HCT116 (cell line): ENCODE measurements around the gene SEMA3F. TPM values are rescaled to one million over a fixed set of nuclear protein-coding genes. Genes with fewer than 3 reads are reported as not detected.

Source experiments
- ATAC-seq: fragments of 200-7000 bp; cut with Tn5 transposase; 2 replicates; pipeline ENCODE4 v1.9.1; 2020; ENCODE audit warnings: mild to moderate bottlenecking, moderate library complexity
- BruUV-seq: library from RNA; stranded (reverse); fragments of 400-500 nt; replicated peaks from 2 replicates; lab custom pipeline; 2021; lab: Mats Ljungman, UMichigan
- CTCF ChIA-PET: fragments of 300-600 bp; sonication (Branson Sonifier 250); formaldehyde crosslinking; loops from one replicate; lab custom pipeline; 2021; ENCODE audit warnings: antibody characterized with exemption; lab: Charles Lee
- POLR2A ChIA-PET: fragments of 300-600, 350-600 bp; sonication (Branson Sonifier 250); formaldehyde crosslinking; loops from one replicate; lab custom pipeline; 2021; ENCODE audit warnings: antibody characterized with exemption; lab: Charles Lee
- RAD21 ChIA-PET, 2 experiments: fragments of 300-600 bp; sonication (Branson Sonifier 250); formaldehyde crosslinking; loops; one replicate each; lab custom pipeline; 2023; ENCODE audit warnings: low total read pairs in 2 of 2; ENCODE audit not compliant: uncharacterized antibody in 2 of 2, unreplicated experiment in 2 of 2, low non-redundant PET in 1 of 2; lab: Charles Lee
- DNase-seq: peaks from one replicate; pipeline ENCODE4 v3.0.0-alpha.2; 2010; ENCODE audit warnings: low read depth, low spot score
- H2AFZ ChIP-seq: fragments of 200-600 bp; shearing (Covaris generic), sonication (generic); 2 replicates; pipeline ENCODE4 v1.6.1; 2017; ENCODE audit warnings: low read depth, mixed run types, mixed read lengths, antibody characterized with exemption, low read length; ENCODE audit not compliant: poor library complexity, severe bottlenecking
- H3K27ac ChIP-seq: 2 replicates; pipeline ENCODE4 v1.5.1; 2012; ENCODE audit warnings: low read depth, low read length
- H3K27me3 ChIP-seq: fragments of 200-600 bp; sonication (generic); 2 replicates; pipeline ENCODE4 v1.6.1; 2016; ENCODE audit warnings: mixed run types, low read length, mixed read lengths; ENCODE audit not compliant: insufficient read depth
- H3K36me3 ChIP-seq, 2 experiments: fragments of 200-500 bp in 1 of 2; fragments of 200-600 bp in 1 of 2; sonication (Bioruptor generic) in 1 of 2; sonication (generic) in 1 of 2; 2 replicates each; pipeline versions ENCODE4 v1.5.1 to v1.6.1; 2014 to 2016; ENCODE audit warnings: low read length in 2 of 2, inconsistent platforms in 1 of 2, mixed read lengths in 1 of 2, mixed run types in 1 of 2; ENCODE audit not compliant: insufficient read depth in 2 of 2, control insufficient read depth in 1 of 2
- H3K4me1 ChIP-seq, 2 experiments: fragments of 200-600 bp in 1 of 2; sonication (generic) in 1 of 2; 2 replicates each; pipeline versions ENCODE4 v1.5.1 to v1.6.1; 2012 to 2017; ENCODE audit warnings: low read length in 2 of 2, inconsistent platforms in 1 of 2, mild to moderate bottlenecking in 1 of 2, mixed read lengths in 1 of 2, mixed run types in 1 of 2, moderate library complexity in 1 of 2; ENCODE audit not compliant: insufficient read depth in 2 of 2, control insufficient read depth in 1 of 2
- H3K4me2 ChIP-seq: fragments of 200-600 bp; sonication (generic); 2 replicates; pipeline ENCODE4 v1.6.1; 2017; ENCODE audit warnings: mixed run types, low read length, mixed read lengths
- H3K4me3 ChIP-seq, 2 experiments: fragments of 200-600 bp in 1 of 2; sonication (generic) in 1 of 2; replicated peaks in 1 of 2; 2 replicates each; pipeline ENCODE4 v1.5.1; 2011 to 2016; ENCODE audit warnings: low read length in 2 of 2, control low read depth in 1 of 2, low read depth in 1 of 2, mild to moderate bottlenecking in 1 of 2, mixed read lengths in 1 of 2, mixed run types in 1 of 2
- H3K79me2 ChIP-seq: fragments of 200-600 bp; sonication (generic); 2 replicates; pipeline ENCODE4 v1.6.1; 2017; ENCODE audit warnings: mild to moderate bottlenecking, mixed run types, low read length, moderate library complexity, mixed read lengths; ENCODE audit not compliant: insufficient read depth
- H3K9ac ChIP-seq: fragments of 200-600 bp; sonication (generic); 2 replicates; pipeline ENCODE4 v1.6.1; 2016; ENCODE audit warnings: low read length, mixed read lengths
- H3K9me2 ChIP-seq: fragments of 200-600 bp; sonication (generic), shearing (Covaris generic); 2 replicates; pipeline ENCODE4 v1.6.1; 2017; ENCODE audit warnings: mixed run types, mild to moderate bottlenecking, moderate library complexity; ENCODE audit not compliant: insufficient read depth
- H3K9me3 ChIP-seq, 2 experiments: fragments of 200-500 bp in 1 of 2; fragments of 200-600 bp in 1 of 2; sonication (Bioruptor generic) in 1 of 2; sonication (generic) in 1 of 2; 2 replicates each; pipeline ENCODE4 v1.6.1; 2014 to 2017; ENCODE audit warnings: low read length in 2 of 2, mixed read lengths in 2 of 2, inconsistent platforms in 1 of 2, low read depth in 1 of 2, mild to moderate bottlenecking in 1 of 2, mixed run types in 1 of 2, moderate library complexity in 1 of 2; ENCODE audit not compliant: control insufficient read depth in 1 of 2, insufficient read depth in 1 of 2
- H4K20me1 ChIP-seq: fragments of 200-600 bp; sonication (generic), shearing (Covaris generic); 2 replicates; pipeline ENCODE4 v1.6.1; 2017; ENCODE audit warnings: mixed run types, mild to moderate bottlenecking, moderate library complexity; ENCODE audit not compliant: insufficient read depth
- CBX3 ChIP-seq: IDR thresholded peaks from 2 replicates; pipeline ENCODE4 v1.6.1; 2012; ENCODE audit warnings: low read depth
- CEBPB ChIP-seq: IDR thresholded peaks from 2 replicates; pipeline ENCODE4 v1.6.1; 2012; ENCODE audit warnings: low read depth
- EGR1 ChIP-seq: IDR thresholded peaks from 2 replicates; pipeline ENCODE4 v1.6.1; 2012; ENCODE audit warnings: low read depth
- ELF1 ChIP-seq: IDR thresholded peaks from 2 replicates; pipeline ENCODE4 v1.6.1; 2012; ENCODE audit warnings: low read depth, borderline replicate concordance
- EZH2 ChIP-seq: fragments of 200-600 bp; sonication (generic); IDR thresholded peaks from 2 replicates; pipeline ENCODE4 v1.6.1; 2017; ENCODE audit warnings: antibody characterized with exemption, mixed run types
- EZH2phosphoT487 ChIP-seq: fragments of 200-600 bp; IDR thresholded peaks from 2 replicates; pipeline ENCODE4 v1.6.1; 2018; ENCODE audit warnings: antibody characterized with exemption, borderline replicate concordance
- FOSL1 ChIP-seq: IDR thresholded peaks from 2 replicates; pipeline ENCODE4 v1.6.1; 2012; ENCODE audit warnings: low read depth
- JUND ChIP-seq: IDR thresholded peaks from 2 replicates; pipeline ENCODE4 v1.6.1; 2012
- POLR2AphosphoS5 ChIP-seq: IDR thresholded peaks from 2 replicates; pipeline ENCODE4 v1.6.1; 2011; ENCODE audit warnings: mild to moderate bottlenecking, low read depth, low read length, moderate library complexity
- RAD21 ChIP-seq: IDR thresholded peaks from 2 replicates; pipeline ENCODE4 v1.6.1; 2012; ENCODE audit warnings: low read depth, mild to moderate bottlenecking
- SIN3A ChIP-seq: IDR thresholded peaks from 2 replicates; pipeline ENCODE4 v1.6.1; 2012; ENCODE audit warnings: low read depth
- SP1 ChIP-seq: IDR thresholded peaks from 2 replicates; pipeline ENCODE4 v1.6.1; 2012; ENCODE audit warnings: low read depth
- SRF ChIP-seq: IDR thresholded peaks from 2 replicates; pipeline ENCODE4 v1.6.1; 2012; ENCODE audit warnings: low read depth
- TCF7L2 ChIP-seq: IDR thresholded peaks from 2 replicates; pipeline ENCODE4 v1.7.0; 2011; ENCODE audit warnings: borderline replicate concordance, inconsistent platforms; ENCODE audit not compliant: insufficient read depth, insufficient read length; ENCODE audit errors: extremely low read depth
- YY1 ChIP-seq: IDR thresholded peaks from 2 replicates; pipeline ENCODE4 v1.6.1; 2011; ENCODE audit warnings: low read length, low read depth, moderate library complexity, mild to moderate bottlenecking; ENCODE audit not compliant: insufficient replicate concordance; ENCODE audit errors: extremely low read depth
- ZNF274 ChIP-seq: fragments of 200-500 bp; sonication (Bioruptor generic); IDR thresholded peaks from 2 replicates; pipeline ENCODE4 v1.6.1; 2014; ENCODE audit warnings: mild to moderate bottlenecking, low read depth, low read length, inconsistent platforms
- intact Hi-C: fragments of 100-400 bp; cut with micrococcal nuclease; formaldehyde crosslinking; loops from 2 replicates; pipeline ENCODE4 v1.10.0; 2022
- total RNA-seq: library from RNA; stranded (reverse); gene quantifications from one replicate; pipeline ENCODE4 v1.2.1, GENCODE V29; 2021; ENCODE audit not compliant: unreplicated experiment
- TF ChIP-seq, protein P1 (sequence below): IDR thresholded peaks from 2 replicates; pipeline ENCODE4 v1.6.1; 2012
- TF ChIP-seq, protein P2 (sequence below): IDR thresholded peaks from 2 replicates; pipeline ENCODE4 v1.6.1; 2012

The SEMA3F gene
- total RNA-seq, 1 experiment from 2014 or later = 15.7 TPM

DNA sequence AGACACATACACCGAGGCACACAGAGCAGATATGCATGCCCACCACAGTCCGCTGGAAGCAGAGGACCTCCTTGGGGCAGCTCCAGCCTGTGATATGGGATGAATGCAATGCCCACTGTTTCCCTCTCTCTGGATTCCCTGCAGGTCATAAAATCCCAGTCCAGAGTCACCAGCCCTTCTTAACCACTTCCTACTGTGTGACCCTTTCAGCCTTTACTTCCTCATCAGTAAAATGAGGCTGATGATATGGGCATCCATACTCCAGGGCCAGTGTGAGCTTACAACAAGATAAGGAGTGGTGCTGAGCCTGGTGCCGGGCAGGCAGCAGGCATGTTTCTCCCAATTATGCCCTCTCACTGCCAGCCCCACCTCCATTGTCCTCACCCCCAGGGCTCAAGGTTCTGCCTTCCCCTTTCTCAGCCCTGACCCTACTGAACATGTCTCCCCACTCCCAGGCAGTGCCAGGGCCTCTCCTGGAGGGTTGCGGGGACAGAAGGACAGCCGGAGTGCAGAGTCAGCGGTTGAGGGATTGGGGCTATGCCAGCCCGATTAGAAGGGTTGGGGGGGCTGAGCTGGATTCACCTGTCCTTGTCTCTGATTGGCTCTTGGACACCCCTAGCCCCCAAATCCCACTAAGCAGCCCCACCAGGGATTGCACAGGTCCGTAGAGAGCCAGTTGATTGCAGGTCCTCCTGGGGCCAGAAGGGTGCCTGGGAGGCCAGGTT lies 36.0 kb downstream of the SEMA3F start, which contains the start of gene GNAT1 (continued):
- no peak for TF ChIP-seq EZH2
- TF ChIP-seq SIN3A = no peak

DNA sequence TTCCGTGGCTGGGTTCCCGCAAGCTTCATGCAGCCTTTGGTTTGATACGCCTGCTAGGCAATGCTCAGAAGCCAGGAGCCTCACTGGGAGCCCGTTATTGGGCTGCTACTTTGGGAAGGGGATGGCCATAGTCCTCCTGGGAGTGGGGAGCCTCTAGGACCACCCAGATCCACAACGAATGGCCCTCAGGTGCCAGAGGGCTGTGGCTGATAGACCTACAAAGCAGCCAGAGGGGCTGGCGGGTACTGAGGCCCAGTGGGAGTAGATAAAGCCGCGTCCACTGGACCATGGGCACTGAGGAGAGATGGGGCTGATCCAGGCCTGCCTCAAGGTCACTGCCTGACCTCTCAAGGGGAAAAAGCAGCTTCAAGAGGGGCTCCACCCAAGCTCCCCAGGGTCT lies 37.0 kb downstream of the SEMA3F start:
- Histone ChIP-seq H3K27ac (no peak overlapping the region), H3K27me3 (no peaks in the 10 kb centered on the region), H3K9me3 (no peaks in the 10 kb centered on the region), H3K9me2 (no peaks in the 10 kb centered on the region), H3K36me3 (no peaks in the 10 kb centered on the region), H3K4me2 (no peak overlapping the region), H3K9ac (no peak overlapping the region), H4K20me1 (no peaks in the 10 kb centered on the region), H3K4me1 (peaks cover 8 to 26% of the 10 kb centered on the region in 2 experiments; a peak in 3 of 4 replicates), H2AFZ (no peak overlapping the region), H3K79me2 (no peaks in the 10 kb centered on the region), H3K4me3 (no peak overlapping the region)
- CTCF ChIA-PET = interaction anchor here (0.7 to 5.8 kb wide), 4 partner anchors 10 to 71 kb away, joined by 3 to 164 read pairs (median 6); no protein-coding TSS in a partner anchor
- intact Hi-C loops = loop anchor here (1.0 to 2.0 kb wide), 2 partner anchors 65 to 82 kb away; no protein-coding TSS in a partner anchor
- POLR2A ChIA-PET = no interaction called here
- BruUV-seq = no TSS peak
- RAD21 ChIA-PET = interaction anchor here in 1 of 2 experiments (0.7 to 1.1 kb wide), 2 partner anchors 35 to 118 kb away, joined by 3 read pairs; no protein-coding TSS in a partner anchor
- no peak for TF ChIP-seq POLR2AphosphoS5
- TF ChIP-seq EZH2 = no peak
- no peak for TF ChIP-seq SRF
- no peak for TF ChIP-seq TCF7L2
- TF ChIP-seq, protein P1, sequence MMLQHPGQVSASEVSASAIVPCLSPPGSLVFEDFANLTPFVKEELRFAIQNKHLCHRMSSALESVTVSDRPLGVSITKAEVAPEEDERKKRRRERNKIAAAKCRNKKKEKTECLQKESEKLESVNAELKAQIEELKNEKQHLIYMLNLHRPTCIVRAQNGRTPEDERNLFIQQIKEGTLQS = no peak
- TF ChIP-seq CBX3 = no peak
- TF ChIP-seq JUND = no peak
- no peak for TF ChIP-seq CEBPB
- TF ChIP-seq FOSL1 = no peak
- no peak for TF ChIP-seq ELF1
- TF ChIP-seq ZNF274 = no peak
- no peak for TF ChIP-seq SP1
- TF ChIP-seq, protein P2, sequence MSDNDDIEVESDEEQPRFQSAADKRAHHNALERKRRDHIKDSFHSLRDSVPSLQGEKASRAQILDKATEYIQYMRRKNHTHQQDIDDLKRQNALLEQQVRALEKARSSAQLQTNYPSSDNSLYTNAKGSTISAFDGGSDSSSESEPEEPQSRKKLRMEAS = no peak
- TF ChIP-seq RAD21 = no peak
- TF ChIP-seq EZH2phosphoT487 = no peak
- no peak for TF ChIP-seq EGR1
- TF ChIP-seq YY1 = no peak
- DNase-seq (no peak), ATAC-seq (no peak)
